A673 (cell line): Measurements from ENCODE around the gene HTR3A. TPM values are rescaled to one million over a fixed set of nuclear protein-coding genes. Genes with fewer than 3 reads are reported as not detected.

Experiments used
- BruUV-seq: library from RNA; stranded (reverse); fragments of 400-500 nt; replicated peaks from 2 replicates; lab custom pipeline; 2021; lab: Mats Ljungman, UMichigan
- CTCF ChIA-PET: fragments of 300-600 bp; sonication (Branson Sonifier 250); formaldehyde crosslinking; loops from one replicate; lab custom pipeline; 2022; ENCODE audit warnings: antibody characterized with exemption; lab: Charles Lee
- POLR2A ChIA-PET: fragments of 300-600 bp; sonication (Branson Sonifier 250); formaldehyde crosslinking; loops from one replicate; lab custom pipeline; 2022; ENCODE audit warnings: antibody characterized with exemption; ENCODE audit not compliant: low non-redundant PET; lab: Charles Lee
- DNase-seq: peaks from one replicate; pipeline ENCODE4 v3.0.0-alpha.2; 2015; ENCODE audit warnings: low spot score
- H3K27ac ChIP-seq: fragments of 200-600 bp; sonication (generic); 2 replicates; pipeline ENCODE4 v1.5.1; 2016; ENCODE audit warnings: mixed run types, low read depth, mild to moderate bottlenecking, mixed read lengths, antibody characterized with exemption, low read length; ENCODE audit not compliant: poor library complexity, severe bottlenecking
- H3K27me3 ChIP-seq: fragments of 200-600 bp; sonication (generic); replicated peaks from 2 replicates; pipeline ENCODE4 v1.6.1; 2017; ENCODE audit warnings: mixed run types, low read depth, mild to moderate bottlenecking, mixed read lengths, antibody characterized with exemption, low read length; ENCODE audit not compliant: insufficient read depth, poor library complexity
- H3K36me3 ChIP-seq: fragments of 200-600 bp; sonication (generic); 2 replicates; pipeline ENCODE4 v1.6.1; 2016; ENCODE audit warnings: mixed run types, mild to moderate bottlenecking, mixed read lengths, antibody characterized with exemption, low read length; ENCODE audit not compliant: insufficient read depth, poor library complexity, severe bottlenecking
- H3K4me1 ChIP-seq: fragments of 200-600 bp; sonication (generic); 2 replicates; pipeline ENCODE4 v1.6.1; 2017; ENCODE audit warnings: mixed run types, mild to moderate bottlenecking, mixed read lengths, antibody characterized with exemption, low read length; ENCODE audit not compliant: insufficient read depth, poor library complexity, severe bottlenecking
- H3K4me3 ChIP-seq: fragments of 200-600 bp; sonication (generic); 2 replicates; pipeline ENCODE4 v1.5.1; 2016; ENCODE audit warnings: low read depth, mixed run types, mild to moderate bottlenecking, mixed read lengths, low read length; ENCODE audit not compliant: poor library complexity, severe bottlenecking
- H3K9me3 ChIP-seq: fragments of 200-600 bp; sonication (generic); 2 replicates; pipeline ENCODE4 v1.6.1; 2016; ENCODE audit warnings: mixed run types, low read depth, mild to moderate bottlenecking, mixed read lengths, antibody characterized with exemption, low read length; ENCODE audit not compliant: poor library complexity, severe bottlenecking
- EZH2 ChIP-seq: fragments of 200-600 bp; sonication (generic); IDR thresholded peaks from 2 replicates; pipeline ENCODE4 v1.6.1; 2017; ENCODE audit warnings: borderline replicate concordance, low read depth, mild to moderate bottlenecking, mixed read lengths, antibody characterized with exemption, low read length; ENCODE audit not compliant: poor library complexity, severe bottlenecking
- intact Hi-C: fragments of 100-400 bp; cut with micrococcal nuclease; formaldehyde crosslinking; loops from one replicate; pipeline ENCODE4 v1.10.0; 2022; ENCODE audit not compliant: unreplicated experiment
- total RNA-seq: library from RNA; stranded (reverse); gene quantifications from 2 replicates; pipeline ENCODE4 v1.2.3, GENCODE V29; 2021
- TF ChIP-seq, protein P1 (sequence below): fragments of 300-800, 200-600 bp; sonication (generic); conservative IDR thresholded peaks from 2 replicates; pipeline ENCODE4 v1.5.1; 2017; ENCODE audit warnings: low read depth, mild to moderate bottlenecking, antibody characterized with exemption, low read length, moderate library complexity, mixed read lengths

HTR3A gene
- total RNA-seq, 1 experiment from 2014 or later: not detected

DNA sequence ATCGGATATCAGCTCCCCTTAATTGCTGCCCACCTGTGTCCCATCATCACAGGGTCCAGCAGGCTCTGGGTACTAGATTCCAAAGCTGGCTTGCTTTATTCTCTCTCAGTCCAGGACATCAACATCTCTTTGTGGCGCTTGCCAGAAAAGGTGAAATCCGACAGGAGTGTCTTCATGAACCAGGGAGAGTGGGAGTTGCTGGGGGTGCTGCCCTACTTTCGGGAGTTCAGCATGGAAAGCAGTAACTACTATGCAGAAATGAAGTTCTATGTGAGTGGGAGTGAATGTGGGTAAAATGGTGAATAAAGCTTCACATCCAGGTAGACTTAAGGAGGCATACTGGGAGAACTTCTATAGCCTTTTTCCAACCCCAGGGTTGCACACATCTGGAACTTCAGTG lies 11.0 kb downstream of the HTR3A start:
- H3K4me3 ChIP-seq: no peak overlapping the region
- TF ChIP-seq, protein P1, sequence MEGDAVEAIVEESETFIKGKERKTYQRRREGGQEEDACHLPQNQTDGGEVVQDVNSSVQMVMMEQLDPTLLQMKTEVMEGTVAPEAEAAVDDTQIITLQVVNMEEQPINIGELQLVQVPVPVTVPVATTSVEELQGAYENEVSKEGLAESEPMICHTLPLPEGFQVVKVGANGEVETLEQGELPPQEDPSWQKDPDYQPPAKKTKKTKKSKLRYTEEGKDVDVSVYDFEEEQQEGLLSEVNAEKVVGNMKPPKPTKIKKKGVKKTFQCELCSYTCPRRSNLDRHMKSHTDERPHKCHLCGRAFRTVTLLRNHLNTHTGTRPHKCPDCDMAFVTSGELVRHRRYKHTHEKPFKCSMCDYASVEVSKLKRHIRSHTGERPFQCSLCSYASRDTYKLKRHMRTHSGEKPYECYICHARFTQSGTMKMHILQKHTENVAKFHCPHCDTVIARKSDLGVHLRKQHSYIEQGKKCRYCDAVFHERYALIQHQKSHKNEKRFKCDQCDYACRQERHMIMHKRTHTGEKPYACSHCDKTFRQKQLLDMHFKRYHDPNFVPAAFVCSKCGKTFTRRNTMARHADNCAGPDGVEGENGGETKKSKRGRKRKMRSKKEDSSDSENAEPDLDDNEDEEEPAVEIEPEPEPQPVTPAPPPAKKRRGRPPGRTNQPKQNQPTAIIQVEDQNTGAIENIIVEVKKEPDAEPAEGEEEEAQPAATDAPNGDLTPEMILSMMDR: no peak
- no peak for TF ChIP-seq EZH2
- DNase-seq: no peak
- peaks cover 66% of the 10 kb centered on the region for H3K27me3 ChIP-seq
- ChIA-PET CTCF (no interaction called here), POLR2A (no interaction called here)
- intact Hi-C loops: no loop called here
- no peaks in the 10 kb centered on the region for H3K36me3 ChIP-seq
- no peaks in the 10 kb centered on the region for H3K4me1 ChIP-seq
- H3K27ac ChIP-seq: no peak overlapping the region
- BruUV-seq: no TSS peak
- no peaks in the 10 kb centered on the region for H3K9me3 ChIP-seq

- CTCF ChIA-PET: no interaction called here
- Histone ChIP-seq H3K27ac (no peak overlapping the region), H3K4me3 (no peak overlapping the region), H3K9me3 (no peaks in the 10 kb centered on the region), H3K4me1 (no peaks in the 10 kb centered on the region), H3K27me3 (peaks cover 60% of the 10 kb centered on the region), H3K36me3 (no peaks in the 10 kb centered on the region)
- POLR2A ChIA-PET: no interaction called here
- DNase-seq: no peak
- no TSS peak for BruUV-seq
- no peak for TF ChIP-seq EZH2
- TF ChIP-seq, protein P1: no peak
- intact Hi-C loops: no loop called here
Observed at GRCh38 chr11:113986351-113987140, 11.6 kb downstream of the HTR3A start.

GRCh38 chr11:113989381-113989780 lies 14.5 kb downstream of the HTR3A start:
- Histone ChIP-seq H3K27me3 (peaks cover 35% of the 10 kb centered on the region), H3K27ac (no peak overlapping the region), H3K9me3 (no peaks in the 10 kb centered on the region), H3K36me3 (no peaks in the 10 kb centered on the region), H3K4me3 (no peak overlapping the region), H3K4me1 (peaks cover 16% of the 10 kb centered on the region)
- no peak for DNase-seq
- ChIA-PET POLR2A (no interaction called here), CTCF (no interaction called here)
- TF ChIP-seq EZH2: no peak
- TF ChIP-seq, protein P1: no peak
- BruUV-seq: no TSS peak
- intact Hi-C loops: no loop called here
